OCI-LY3 (cell line): Measurements from ENCODE around the gene CABP2.

Experiments used
- CTCF ChIP-seq: fragments of 200-600, 300-600 bp; sonication (generic); IDR thresholded peaks from 2 replicates; pipeline ENCODE4 v1.5.1; 2014; ENCODE audit warnings: antibody characterized with exemption, low read length, low read depth
- EZH2phosphoT487 ChIP-seq: fragments of 200-600 bp; shearing (Covaris generic); IDR thresholded peaks from 2 replicates; pipeline ENCODE4 v1.6.1; 2018; ENCODE audit warnings: antibody characterized with exemption, mixed run types, low read depth

DNA sequence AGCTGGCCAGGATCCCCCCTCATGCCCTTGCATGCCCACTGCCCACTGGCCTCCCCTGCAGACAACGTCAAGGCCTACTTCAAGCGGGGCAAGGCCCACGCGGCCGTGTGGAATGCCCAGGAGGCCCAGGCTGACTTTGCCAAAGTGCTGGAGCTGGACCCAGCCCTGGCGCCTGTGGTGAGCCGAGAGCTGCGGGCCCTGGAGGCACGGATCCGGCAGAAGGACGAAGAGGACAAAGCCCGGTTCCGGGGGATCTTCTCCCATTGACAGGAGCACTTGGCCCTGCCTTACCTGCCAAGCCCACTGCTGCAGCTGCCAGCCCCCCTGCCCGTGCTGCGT, 32.5 kb downstream of the CABP2 start:
- TF ChIP-seq CTCF (no peak), EZH2phosphoT487 (no peak)
